ENCODE results near the gene CAMSAP1.

- TF ChIP-seq POLR2AphosphoS5 (IDR thresholded peaks at IDR 0.05) = no peak
- TF ChIP-seq, protein P1, sequence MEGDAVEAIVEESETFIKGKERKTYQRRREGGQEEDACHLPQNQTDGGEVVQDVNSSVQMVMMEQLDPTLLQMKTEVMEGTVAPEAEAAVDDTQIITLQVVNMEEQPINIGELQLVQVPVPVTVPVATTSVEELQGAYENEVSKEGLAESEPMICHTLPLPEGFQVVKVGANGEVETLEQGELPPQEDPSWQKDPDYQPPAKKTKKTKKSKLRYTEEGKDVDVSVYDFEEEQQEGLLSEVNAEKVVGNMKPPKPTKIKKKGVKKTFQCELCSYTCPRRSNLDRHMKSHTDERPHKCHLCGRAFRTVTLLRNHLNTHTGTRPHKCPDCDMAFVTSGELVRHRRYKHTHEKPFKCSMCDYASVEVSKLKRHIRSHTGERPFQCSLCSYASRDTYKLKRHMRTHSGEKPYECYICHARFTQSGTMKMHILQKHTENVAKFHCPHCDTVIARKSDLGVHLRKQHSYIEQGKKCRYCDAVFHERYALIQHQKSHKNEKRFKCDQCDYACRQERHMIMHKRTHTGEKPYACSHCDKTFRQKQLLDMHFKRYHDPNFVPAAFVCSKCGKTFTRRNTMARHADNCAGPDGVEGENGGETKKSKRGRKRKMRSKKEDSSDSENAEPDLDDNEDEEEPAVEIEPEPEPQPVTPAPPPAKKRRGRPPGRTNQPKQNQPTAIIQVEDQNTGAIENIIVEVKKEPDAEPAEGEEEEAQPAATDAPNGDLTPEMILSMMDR (IDR thresholded peaks at IDR 0.05) = no peak
- TF ChIP-seq POLR2A (IDR thresholded peaks at IDR 0.05) = no peak
These were observed 142.6 kb downstream of the CAMSAP1 start for GRCh38 chr9:135764731-135765130.
